Stimulated activated CD4-positive, alpha-beta T cell treated with anti-CD3 and anti-CD28 coated beads, Interleukin-1b, Interleukin-23, amount 100 ng/mL, for 24 hours (primary cell): ENCODE data around the gene SPINK4.
A peak's percentile ranks its signal among the peaks of the same experiment; 100 is the strongest.

Source experiments
- DNase-seq, 4 experiments: peaks; one replicate each; pipeline ENCODE4 v3.0.0-alpha.2; 2020; ENCODE audit warnings: low read depth in 4 of 4, low spot score in 1 of 4

SPINK4 gene

DNA sequence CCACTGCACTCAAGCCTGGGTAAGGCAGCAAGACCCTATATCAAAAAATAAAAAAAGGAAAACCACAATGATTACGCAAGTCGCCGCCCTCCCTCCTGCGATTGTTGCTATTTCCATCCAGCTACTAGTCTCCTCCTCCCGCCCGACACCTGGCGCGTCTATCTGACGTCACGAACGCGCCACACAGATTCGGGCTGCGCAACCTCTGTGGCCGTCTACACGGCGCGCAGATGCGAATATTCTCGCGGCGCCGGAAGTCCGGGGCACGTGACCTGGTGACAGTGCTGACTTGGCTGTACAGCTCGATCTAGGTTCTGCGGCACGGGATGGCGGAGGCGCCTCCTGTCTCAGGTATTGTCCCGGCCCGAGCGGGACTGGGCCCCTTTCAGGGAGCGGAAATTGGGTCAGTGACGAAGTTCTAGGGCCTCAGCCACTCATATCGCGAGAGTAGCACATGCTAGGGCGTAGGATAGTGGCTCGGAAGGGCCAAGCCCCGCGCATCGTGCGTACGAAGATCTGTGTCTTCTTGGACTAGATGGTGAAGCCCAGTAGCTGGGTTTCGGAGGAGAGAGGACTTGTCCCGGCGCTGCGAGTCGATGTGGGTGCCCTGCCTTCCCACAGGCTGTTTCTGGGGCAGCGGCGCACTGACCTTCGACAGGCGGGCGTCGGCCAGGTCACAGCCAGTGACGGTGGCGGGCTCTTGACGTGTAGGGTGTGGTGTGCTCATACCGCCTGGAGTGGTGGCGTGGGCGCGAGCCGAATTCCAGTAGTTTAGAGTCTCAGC lies 50.5 kb downstream of the SPINK4 start, which contains the start of gene NFX1:
Gene NFX1 (plus strand): TSS at position 270 of the 784 bp plus-strand sequence. CDS start 57 bp downstream, at position 327.
- peak; percentile 84 to 96 (median 95) for DNase-seq

DNA sequence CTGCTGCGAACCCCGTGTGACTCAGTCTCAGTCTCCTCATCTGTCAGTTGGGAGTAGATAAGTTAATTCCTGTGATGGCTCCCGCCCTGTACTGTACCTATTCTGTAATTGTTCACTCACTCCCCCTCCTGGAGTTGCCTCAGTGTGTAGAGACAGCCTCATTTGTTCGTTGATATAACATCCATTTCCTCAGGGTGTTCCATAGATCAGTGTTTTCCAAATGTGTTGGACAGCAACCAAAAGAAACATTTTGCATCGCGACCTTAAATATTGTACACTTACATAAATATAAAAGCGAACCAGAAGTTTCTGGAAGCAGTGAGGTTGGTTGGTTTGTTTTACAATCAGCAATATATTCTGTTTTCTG lies 51.0 kb downstream of the SPINK4 start:
- DNase-seq: no peak

DNA sequence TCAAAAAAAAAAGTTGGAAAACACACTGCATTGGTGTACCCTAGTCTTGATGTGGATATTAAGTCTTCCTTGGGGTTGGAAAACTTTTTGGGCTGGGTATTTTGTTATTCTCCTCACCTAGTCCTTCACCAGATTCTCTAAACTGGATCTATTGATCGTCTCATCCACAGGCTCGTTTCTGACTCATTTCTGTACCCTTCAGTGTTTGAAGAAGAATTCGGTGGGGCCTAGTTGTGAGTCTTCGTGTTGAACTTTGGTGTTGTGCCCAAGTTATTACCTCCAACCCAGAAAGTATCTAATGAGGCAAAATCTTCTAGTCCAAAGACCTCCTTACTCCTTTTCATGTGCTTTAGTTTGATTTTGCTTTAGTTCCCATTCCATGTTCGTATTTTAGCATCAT lies 51.9 kb downstream of the SPINK4 start:
- no peak for DNase-seq

DNA sequence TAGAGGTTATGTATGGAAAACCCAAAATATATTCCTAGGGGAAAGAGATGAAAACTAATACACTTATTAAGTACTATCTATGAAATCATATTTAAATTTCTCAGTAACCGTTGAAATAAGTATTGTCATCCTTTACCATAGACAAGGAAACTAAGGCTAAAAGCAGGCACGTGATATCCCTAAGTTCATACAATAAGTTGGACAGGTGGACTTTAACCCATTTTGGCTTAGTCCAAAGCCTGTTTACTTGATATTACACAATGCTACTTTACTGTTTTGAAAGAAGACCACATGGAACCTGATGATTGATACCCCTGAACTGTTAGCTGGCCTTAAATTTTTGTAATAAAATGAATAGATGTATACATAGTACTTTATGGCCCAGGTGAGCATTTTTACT lies 53.8 kb downstream of the SPINK4 start:
- DNase-seq: no peak

DNA sequence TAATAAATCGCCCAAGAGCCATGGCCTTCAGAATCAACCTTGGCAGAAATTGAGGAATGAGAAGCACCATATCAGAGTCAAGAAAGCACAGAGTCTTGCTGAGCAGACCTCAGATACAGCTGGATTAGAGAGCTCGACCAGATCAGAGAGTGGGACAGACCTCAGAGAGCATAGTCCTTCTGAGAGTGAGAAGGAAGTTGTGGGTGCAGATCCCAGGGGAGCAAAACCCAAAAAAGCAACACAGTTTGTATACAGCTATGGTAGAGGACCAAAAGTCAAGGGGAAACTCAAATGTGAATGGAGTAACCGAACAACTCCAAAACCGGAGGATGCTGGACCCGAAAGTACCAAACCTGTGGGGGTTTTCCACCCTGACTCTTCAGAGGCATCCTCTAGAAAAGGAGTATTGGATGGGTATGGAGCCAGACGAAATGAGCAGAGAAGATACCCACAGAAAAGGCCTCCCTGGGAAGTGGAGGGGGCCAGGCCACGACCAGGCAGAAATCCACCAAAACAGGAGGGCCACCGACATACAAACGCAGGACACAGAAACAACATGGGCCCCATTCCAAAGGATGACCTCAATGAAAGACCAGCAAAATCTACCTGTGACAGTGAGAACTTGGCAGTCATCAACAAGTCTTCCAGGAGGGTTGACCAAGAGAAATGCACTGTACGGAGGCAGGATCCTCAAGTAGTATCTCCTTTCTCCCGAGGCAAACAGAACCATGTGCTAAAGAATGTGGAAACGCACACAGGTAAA lies 54.9 kb downstream of the SPINK4 start:
- no peak for DNase-seq

DNA sequence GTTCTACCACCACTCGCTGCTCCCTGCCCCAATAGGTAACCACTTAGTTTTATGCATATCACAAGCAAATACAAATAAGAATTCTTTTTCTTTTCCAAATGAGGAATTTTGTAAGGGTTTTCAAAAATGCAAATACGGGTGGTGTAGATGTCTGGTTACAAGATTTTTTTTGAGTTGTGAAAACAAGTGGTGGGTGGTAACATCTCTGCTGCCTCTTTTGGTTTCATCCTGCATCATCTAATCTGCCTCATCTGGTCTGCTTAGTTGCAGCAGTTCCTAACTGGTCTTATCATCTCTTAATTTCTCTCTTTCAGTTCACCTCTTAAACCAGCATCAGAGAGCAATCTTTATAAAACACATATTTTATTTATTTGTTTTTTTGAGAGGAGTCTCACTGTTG lies 55.6 kb downstream of the SPINK4 start:
- DNase-seq: no peak

DNA sequence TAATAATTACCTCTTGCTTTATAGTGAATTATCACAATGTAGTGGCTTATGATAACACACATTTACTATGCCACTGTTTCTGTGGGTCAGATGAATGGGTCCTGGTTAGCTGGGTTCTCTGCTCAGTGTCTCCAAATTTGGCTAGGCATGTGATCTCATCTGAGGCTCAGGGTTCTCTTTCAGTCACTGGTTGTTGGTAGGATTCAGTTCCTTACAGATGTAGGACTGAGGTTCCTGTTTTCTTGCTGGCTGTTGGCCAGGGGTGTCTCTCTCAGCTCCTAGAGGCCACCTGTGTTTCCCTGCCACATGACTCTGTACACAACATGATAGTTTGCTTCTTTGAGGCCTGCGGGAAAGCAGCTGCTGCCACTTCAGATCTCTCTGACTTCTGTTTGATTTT lies 57.5 kb downstream of the SPINK4 start:
- DNase-seq: no peak
